GM12891 (cell line): ENCODE results near the gene C5orf15.

Experiments
- DNase-seq: peaks from one replicate; pipeline ENCODE4 v3.0.0; 2011; ENCODE audit warnings: low spot score; ENCODE audit not compliant: insufficient read length
- FAIRE-seq: peaks from 2 replicates; lab custom pipeline; 2011; peaks lifted over from hg19 to GRCh38; lab: Jason Lieb, UNC
- PAX5 ChIP-seq: IDR thresholded peaks from 2 replicates; pipeline ENCODE4 v1.6.1; 2011; ENCODE audit warnings: low read length, moderate library complexity, mild to moderate bottlenecking; ENCODE audit not compliant: insufficient read depth, severe bottlenecking
- POLR2A ChIP-seq: IDR thresholded peaks from 2 replicates; pipeline ENCODE4 v1.6.1; 2011; ENCODE audit warnings: low read depth, low read length, control low read depth
- POLR2AphosphoS5 ChIP-seq: IDR thresholded peaks from 2 replicates; pipeline ENCODE4 v1.6.1; 2011; ENCODE audit warnings: low read depth, low read length, control low read depth
- POU2F2 ChIP-seq: IDR thresholded peaks from 2 replicates; pipeline ENCODE4 v1.6.1; 2011; ENCODE audit warnings: low read depth, mild to moderate bottlenecking, control low read depth, low read length, moderate library complexity
- SPI1 ChIP-seq: IDR thresholded peaks from 2 replicates; pipeline ENCODE4 v1.6.1; 2011; ENCODE audit warnings: low read depth, low read length, control low read depth
- TAF1 ChIP-seq: IDR thresholded peaks from 2 replicates; pipeline ENCODE4 v1.6.1; 2011; ENCODE audit warnings: low read depth, low read length, control low read depth

C5orf15 gene

DNA sequence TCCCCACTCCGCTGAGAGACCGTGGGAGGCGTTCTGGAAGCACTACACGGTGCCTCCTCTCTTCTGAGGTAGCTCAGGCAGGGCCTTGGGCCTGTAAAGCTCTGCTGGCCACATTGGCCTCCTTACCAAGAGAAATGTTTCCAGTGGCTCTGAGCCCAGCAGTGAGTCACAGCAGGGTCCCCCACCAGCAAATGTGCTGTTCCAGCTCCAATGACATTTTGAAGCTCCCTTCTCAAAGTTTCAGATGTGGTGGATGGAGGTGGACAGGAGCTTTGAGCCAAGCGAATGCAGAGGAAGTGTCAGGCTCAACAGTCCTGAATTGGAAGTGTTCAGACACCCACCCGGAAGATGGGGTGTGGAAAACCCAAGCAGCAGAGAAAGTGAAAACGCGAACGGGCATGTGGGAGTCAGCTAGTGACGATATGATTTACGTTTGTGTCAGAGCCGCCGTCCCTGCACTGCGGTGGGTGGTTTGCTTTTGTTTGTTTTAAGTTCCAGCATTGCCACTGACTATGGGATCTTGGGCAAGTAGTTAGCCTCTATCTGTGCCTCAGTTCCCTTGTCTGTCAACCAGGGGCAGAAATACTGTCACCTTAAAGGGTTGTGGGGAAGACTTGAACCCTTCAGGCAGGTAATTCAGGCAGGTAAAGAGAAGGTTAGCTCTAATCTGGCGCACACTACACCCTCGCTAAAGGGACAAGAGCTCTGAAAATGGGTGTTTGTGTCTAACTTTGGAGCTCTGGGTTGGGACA is 38.2 kb downstream of the C5orf15 start:
- no peak for TF ChIP-seq POU2F2
- TF ChIP-seq POLR2AphosphoS5, result no peak
- TF ChIP-seq POLR2A, result peak; percentile 37; the same call in 1 of the 2 replicates
- TF ChIP-seq PAX5, result no peak
- no peak for TF ChIP-seq TAF1
- peak; percentile 61 for TF ChIP-seq SPI1
- peak; percentile 92 for FAIRE-seq
- no peak for DNase-seq

GRCh38 chr5:133928587-133929393 is 39.6 kb downstream of the C5orf15 start:
- TF ChIP-seq PAX5, result no peak
- TF ChIP-seq TAF1, result no peak
- no peak for TF ChIP-seq POLR2A
- no peak for TF ChIP-seq POLR2AphosphoS5
- no peak for TF ChIP-seq POU2F2
- TF ChIP-seq SPI1, result no peak
- FAIRE-seq, result peak; percentile 13
- no peak for DNase-seq

DNA sequence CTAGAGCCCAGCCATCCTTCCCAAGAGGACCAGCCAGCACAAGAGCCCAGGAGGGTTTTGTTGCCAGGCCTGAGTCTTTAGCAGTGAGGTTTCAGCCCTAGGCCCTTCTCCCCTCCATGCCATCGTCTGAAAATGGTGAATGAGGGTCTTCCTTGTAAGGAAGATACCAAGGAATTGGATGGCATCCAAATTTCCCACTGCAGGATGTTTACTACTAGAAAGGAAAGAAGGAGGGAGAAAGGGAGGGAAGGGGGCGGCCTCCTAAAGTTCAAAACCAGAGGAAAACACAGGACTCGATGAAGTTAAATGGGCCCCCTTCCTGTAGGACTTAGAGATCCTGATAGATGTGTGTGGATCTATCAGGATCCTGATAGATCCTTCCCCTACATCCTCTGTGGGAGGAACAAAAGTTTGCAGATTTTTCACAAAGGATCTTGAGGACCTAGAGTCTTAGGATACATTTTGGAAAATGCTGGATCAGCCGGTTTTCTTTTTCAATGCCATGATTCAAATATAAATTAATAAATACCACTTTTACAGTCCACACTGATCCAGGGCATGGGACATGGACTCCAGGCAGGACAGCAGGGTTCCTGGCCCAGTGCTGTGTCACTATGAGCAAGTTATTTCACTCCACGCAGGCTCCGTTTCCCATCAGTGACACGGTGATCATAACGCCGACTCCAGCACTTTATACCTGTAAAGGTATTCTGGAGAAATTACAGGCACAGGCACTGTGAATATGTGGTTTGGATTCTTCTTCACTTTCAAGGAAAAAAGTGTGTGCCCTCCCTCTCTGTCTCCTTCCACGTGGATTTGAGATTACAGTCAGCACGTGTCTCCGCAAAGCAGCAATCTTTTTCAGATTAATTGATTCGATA is 40.9 kb downstream of the C5orf15 start:
- FAIRE-seq (no peak), DNase-seq (no peak)
- TF ChIP-seq TAF1 (no peak), PAX5 (no peak), POU2F2 (no peak), POLR2AphosphoS5 (no peak), POLR2A (no peak), SPI1 (no peak)

DNA sequence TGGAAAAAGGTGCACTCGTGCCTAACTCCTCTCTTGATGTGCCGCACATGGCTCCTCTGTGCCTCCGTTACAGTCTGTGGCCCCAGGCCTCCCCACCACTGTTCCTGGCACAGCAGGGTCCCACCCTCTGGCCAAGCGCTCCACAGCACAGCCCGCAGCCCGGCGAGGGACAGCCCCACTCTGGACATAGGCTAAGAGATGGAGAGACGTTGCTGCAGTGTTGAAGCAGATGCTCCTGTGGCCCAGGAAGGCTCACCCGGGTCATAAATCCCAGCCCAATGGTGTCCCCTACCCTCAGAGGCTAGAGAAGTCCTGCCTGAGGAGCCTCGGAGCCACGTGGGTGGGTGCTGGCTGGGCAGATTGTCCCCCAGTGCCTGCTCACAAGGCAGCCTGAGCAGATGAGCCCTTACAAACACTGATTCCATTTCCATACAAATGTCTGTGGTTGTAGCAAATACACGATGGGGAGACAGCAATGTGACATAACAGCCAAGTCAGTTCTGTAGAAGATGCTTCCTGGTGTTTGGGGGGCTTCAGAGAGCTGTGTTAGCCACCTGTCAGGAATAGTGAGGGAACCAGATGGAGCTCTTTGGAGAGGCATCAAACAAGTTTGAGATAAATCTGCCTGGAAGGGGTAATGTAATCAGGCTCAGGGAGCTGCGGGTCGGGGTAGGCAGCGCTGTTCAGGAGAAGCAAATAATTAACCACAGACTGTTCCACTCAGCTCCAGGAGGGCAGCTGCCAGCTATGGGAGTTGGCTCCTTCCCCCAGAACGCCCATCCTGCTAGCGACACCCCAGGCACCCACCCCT is 41.7 kb downstream of the C5orf15 start:
- no peak for DNase-seq

DNA sequence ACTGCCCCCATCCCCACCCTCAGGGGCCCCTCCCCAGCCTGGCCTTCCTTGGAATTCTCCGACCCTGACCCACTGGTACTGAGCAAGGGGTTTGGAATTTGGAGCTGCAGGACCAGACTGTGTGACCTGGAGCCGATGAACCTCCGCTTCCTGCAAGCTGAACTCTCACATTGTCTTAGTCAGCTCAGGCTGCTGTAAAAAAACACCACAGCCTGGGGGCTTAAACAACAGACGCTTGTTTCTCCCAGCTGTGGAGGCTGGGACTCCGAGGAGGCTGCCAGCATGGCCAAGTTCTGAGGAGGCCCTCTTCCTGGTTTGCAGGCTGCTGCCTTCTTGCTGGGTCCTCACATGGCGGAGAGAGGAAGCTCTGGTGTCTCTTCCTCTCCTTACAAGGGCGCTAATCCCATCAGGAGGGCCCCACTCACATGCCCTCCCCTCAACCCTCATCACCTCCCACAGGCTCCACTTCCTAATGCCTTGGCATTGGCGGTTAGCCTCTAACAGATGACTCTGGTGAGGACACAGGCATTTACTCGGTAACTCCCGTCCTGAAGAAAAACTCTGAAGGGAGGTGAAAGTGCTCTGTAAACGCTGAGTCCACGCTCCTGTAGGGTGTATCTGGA is 42.4 kb downstream of the C5orf15 start:
- no peak for FAIRE-seq

More for the DNA sequence above, 41.7 kb downstream of the C5orf15 start:
- TF ChIP-seq POU2F2, result no peak
- no peak for TF ChIP-seq POLR2AphosphoS5
- TF ChIP-seq PAX5, result no peak
- no peak for FAIRE-seq

DNA sequence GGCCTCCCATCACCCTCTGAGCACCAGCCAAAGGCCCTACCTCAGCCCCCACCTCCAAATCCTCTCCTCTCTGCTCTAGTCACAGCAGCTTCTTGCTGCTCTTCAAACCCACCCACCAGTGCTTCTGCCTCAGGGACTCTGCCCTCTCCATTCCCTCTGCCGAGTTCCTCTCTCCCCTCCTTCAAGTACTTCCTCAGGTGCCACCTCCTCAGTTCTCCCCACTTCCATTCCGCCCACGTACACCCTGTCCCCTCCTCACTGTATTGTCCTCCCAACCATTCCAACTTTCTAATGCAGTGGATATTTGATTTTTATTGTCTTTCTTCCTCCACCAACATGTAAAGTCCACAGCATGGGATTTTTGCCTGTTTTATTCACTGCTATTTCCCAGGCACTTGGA is 43.2 kb downstream of the C5orf15 start:
- no peak for FAIRE-seq
- TF ChIP-seq PAX5 (no peak), POU2F2 (no peak), TAF1 (no peak), POLR2AphosphoS5 (no peak), SPI1 (no peak), POLR2A (no peak)
- DNase-seq, result no peak

More for the DNA sequence above, 42.4 kb downstream of the C5orf15 start:
- TF ChIP-seq TAF1, result no peak
- TF ChIP-seq POLR2A, result no peak
- TF ChIP-seq POLR2AphosphoS5, result no peak
- no peak for TF ChIP-seq POU2F2
- TF ChIP-seq SPI1, result no peak
- no peak for TF ChIP-seq PAX5
- DNase-seq, result no peak

DNA sequence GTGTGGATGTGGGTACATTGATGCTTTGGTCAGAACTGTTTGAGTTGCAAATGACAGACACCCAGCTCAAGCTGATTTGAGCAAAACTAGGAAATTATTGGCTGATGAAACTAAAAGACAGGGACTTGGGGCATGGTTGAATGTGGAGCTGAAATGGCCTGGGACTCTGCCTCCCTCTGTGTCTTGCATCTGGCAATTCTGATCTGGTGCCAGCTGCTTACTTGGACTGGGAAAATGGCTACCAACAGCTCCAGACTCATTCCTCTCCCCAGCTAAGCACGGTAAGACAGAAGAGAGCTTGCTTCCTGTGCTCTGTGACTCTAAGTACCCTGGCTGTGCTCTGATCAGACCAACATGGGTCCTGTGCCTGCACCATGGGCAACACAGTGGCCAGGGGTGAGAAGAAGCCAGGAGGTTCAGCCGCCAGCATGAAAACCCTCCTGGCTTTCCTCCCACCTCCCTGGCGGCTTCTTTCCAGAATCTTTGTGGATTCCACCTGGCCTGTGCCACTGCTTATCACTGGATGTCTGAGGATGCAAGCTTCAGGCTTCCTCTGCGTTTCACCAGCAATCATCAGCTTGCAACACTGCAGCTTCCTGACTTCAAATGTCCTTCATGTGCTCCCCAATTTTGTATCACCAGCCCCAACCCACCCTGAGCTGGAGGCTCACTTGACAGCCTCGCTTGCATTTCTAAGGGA is 44.1 kb downstream of the C5orf15 start:
- no peak for FAIRE-seq
- no peak for TF ChIP-seq SPI1
- DNase-seq, result no peak

GRCh38 chr5:133921979-133922378 is 46.4 kb downstream of the C5orf15 start:
- DNase-seq, result no peak

DNA sequence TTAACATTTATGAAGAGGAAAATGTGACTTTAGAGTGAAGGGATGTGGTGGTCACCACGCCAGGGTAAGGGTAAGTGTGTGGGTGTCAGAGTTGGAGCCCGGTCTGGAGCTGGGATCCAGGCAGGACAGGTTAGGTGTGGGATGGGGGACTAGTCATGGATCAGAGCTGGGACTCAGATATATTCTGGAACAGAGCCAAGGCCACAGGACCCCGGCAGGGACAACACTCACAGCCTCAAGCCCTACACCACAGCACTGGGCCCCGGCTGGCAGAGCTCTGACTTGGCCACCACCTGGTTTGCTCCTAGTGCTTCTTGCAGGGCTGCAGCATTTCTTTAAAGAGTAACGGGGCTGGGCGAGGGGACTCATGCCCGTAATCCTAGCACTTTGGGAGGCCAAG is 47.4 kb downstream of the C5orf15 start:
- DNase-seq, result no peak
- FAIRE-seq, result no peak
- TF ChIP-seq PAX5, result no peak
- no peak for TF ChIP-seq POU2F2
- TF ChIP-seq TAF1, result no peak
- no peak for TF ChIP-seq POLR2AphosphoS5
- no peak for TF ChIP-seq SPI1
- TF ChIP-seq POLR2A, result no peak

More at GRCh38 chr5:133921979-133922378, 46.4 kb downstream of the C5orf15 start:
- TF ChIP-seq POLR2AphosphoS5 (no peak), POLR2A (no peak), PAX5 (no peak)
- no peak for FAIRE-seq
